Activated CD8-positive, alpha-beta memory T cell treated with anti-CD3 and anti-CD28 coated beads, Interleukin-2, amount 10 ng/mL, durations not matched to agents 7 days and 5 days (primary cell): ENCODE data around the gene RING1. TPM values are rescaled to one million over a fixed set of nuclear protein-coding genes. Genes with fewer than 3 reads are reported as not detected.
A peak's percentile ranks its signal among the peaks of the same experiment; 100 is the strongest.

Source experiments
- ATAC-seq: fragments of 150-1000 bp; cut with Tn5 transposase; one replicate; pipeline ENCODE4 v1.10.0; 2021; ENCODE audit warnings: moderate library complexity
- CTCF ChIA-PET: fragments of 350-600 bp; sonication (Branson Sonifier 250); formaldehyde crosslinking; loops from one replicate; lab custom pipeline; 2021; ENCODE audit warnings: antibody characterized with exemption; lab: Charles Lee
- DNase-seq: peaks from one replicate; pipeline ENCODE4 v3.0.0-alpha.2; 2020
- H3K27ac Mint-ChIP-seq: one replicate; pipeline ENCODE4 v1.8.0; 2021; ENCODE audit warnings: mild to moderate bottlenecking, mixed read lengths
- H3K27me3 Mint-ChIP-seq: one replicate; pipeline ENCODE4 v1.8.0; 2021; ENCODE audit warnings: mixed read lengths
- H3K36me3 Mint-ChIP-seq: one replicate; pipeline ENCODE4 v1.8.0; 2021; ENCODE audit warnings: mild to moderate bottlenecking, mixed read lengths
- H3K4me1 Mint-ChIP-seq: one replicate; pipeline ENCODE4 v1.8.0; 2021; ENCODE audit warnings: mixed read lengths
- H3K4me3 Mint-ChIP-seq: one replicate; pipeline ENCODE4 v1.8.0; 2021; ENCODE audit warnings: mild to moderate bottlenecking, moderate library complexity, mixed read lengths
- H3K9me3 Mint-ChIP-seq: one replicate; pipeline ENCODE4 v1.8.0; 2022; ENCODE audit warnings: low read depth, mixed read lengths
- total RNA-seq, 2 experiments: library from RNA; stranded (reverse); gene quantifications; one replicate each; pipeline ENCODE4 v1.2.3, GENCODE V29; 2021

Gene RING1
- 10 to 100 TPM; 32.6 to 37.8 TPM for total RNA-seq

GRCh38 chr6:33208091-33208967 is at the start of gene RING1:
Gene RING1 (plus strand): TSS chr6:33208500. CDS start chr6:33208823, 323 bp downstream.
- Mint-ChIP-seq H3K27me3 (peaks cover 10% of the 10 kb centered on the region), H3K27ac (peak within 1 kb of the TSS; percentile 85), H3K4me1 (peaks cover 55% of the 10 kb centered on the region), H3K36me3 (peaks cover 20% of the 10 kb centered on the region), H3K4me3 (peak within 1 kb of the TSS; percentile 82), H3K9me3 (no peaks in the 10 kb centered on the region)
- CTCF ChIA-PET, result interaction anchor here (0.8 to 4.2 kb wide), 7 partner anchors 10 to 82 kb away, joined by 3 to 35 read pairs (median 7); partner anchors contain the start of genes RPS18 and VPS52
- ATAC-seq (peak; percentile 57), DNase-seq (peak; percentile 89)

GRCh38 chr6:33160096-33160495 is 48.2 kb upstream of the RING1 start:
- CTCF ChIA-PET, result interaction anchor here (0.8 to 10.0 kb wide), 6 partner anchors 9 to 88 kb away, joined by 3 to 108 read pairs (median 6); no protein-coding TSS in a partner anchor
- H3K9me3 Mint-ChIP-seq, result no peaks in the 10 kb centered on the region
- DNase-seq (no peak), ATAC-seq (no peak)
- H3K4me1 Mint-ChIP-seq, result peaks cover 16% of the 10 kb centered on the region
- no peak overlapping the region for H3K27ac Mint-ChIP-seq
- peaks cover 3% of the 10 kb centered on the region for H3K27me3 Mint-ChIP-seq
- H3K4me3 Mint-ChIP-seq, result no peak overlapping the region
- no peaks in the 10 kb centered on the region for H3K36me3 Mint-ChIP-seq

- Mint-ChIP-seq H3K4me1 (peaks cover 16% of the 10 kb centered on the region), H3K9me3 (no peaks in the 10 kb centered on the region), H3K36me3 (no peaks in the 10 kb centered on the region), H3K4me3 (peak overlapping the region; percentile 76), H3K27me3 (peaks cover 3% of the 10 kb centered on the region), H3K27ac (no peak overlapping the region)
- CTCF ChIA-PET, result interaction anchor here (0.8 to 10.0 kb wide), 22 partner anchors 10 to 270 kb away, joined by 3 to 108 read pairs (median 4); partner anchors contain the start of genes RING1 and RPS18
- ATAC-seq (no peak), DNase-seq (no peak)
Observed at GRCh38 chr6:33160728-33161344, 47.5 kb upstream of the RING1 start.

- DNase-seq, result peak; percentile 86
- Mint-ChIP-seq H3K4me1 (peaks cover 16% of the 10 kb centered on the region), H3K27me3 (peaks cover under 1% of the 10 kb centered on the region), H3K36me3 (no peaks in the 10 kb centered on the region), H3K27ac (peak overlapping the region; percentile 74), H3K4me3 (peak overlapping the region; percentile 76), H3K9me3 (no peaks in the 10 kb centered on the region)
- ATAC-seq, result peak; percentile 98
- CTCF ChIA-PET, result interaction anchor here (0.8 to 10.0 kb wide), 26 partner anchors 10 to 269 kb away, joined by 3 to 108 read pairs (median 4); partner anchors contain the start of genes HLA-DPB1, RING1 and RPS18
Observed at GRCh38 chr6:33161354-33162331, 46.7 kb upstream of the RING1 start.

- H3K9me3 Mint-ChIP-seq, result no peaks in the 10 kb centered on the region
- H3K4me3 Mint-ChIP-seq, result no peak overlapping the region
- CTCF ChIA-PET, result interaction anchor here (0.8 to 10.0 kb wide), 5 partner anchors 11 to 84 kb away, joined by 3 to 108 read pairs (median 3); no protein-coding TSS in a partner anchor
- H3K27me3 Mint-ChIP-seq, result no peaks in the 10 kb centered on the region
- peaks cover 16% of the 10 kb centered on the region for H3K4me1 Mint-ChIP-seq
- H3K27ac Mint-ChIP-seq, result no peak overlapping the region
- DNase-seq, result no peak
- no peaks in the 10 kb centered on the region for H3K36me3 Mint-ChIP-seq
- no peak for ATAC-seq
Observed at GRCh38 chr6:33163540-33163939, 44.8 kb upstream of the RING1 start.

- no peaks in the 10 kb centered on the region for H3K27me3 Mint-ChIP-seq
- H3K4me1 Mint-ChIP-seq, result peaks cover 16% of the 10 kb centered on the region
- ATAC-seq (no peak), DNase-seq (no peak)
- H3K36me3 Mint-ChIP-seq, result no peaks in the 10 kb centered on the region
- H3K9me3 Mint-ChIP-seq, result no peaks in the 10 kb centered on the region
- CTCF ChIA-PET, result interaction anchor here (0.6 to 10.0 kb wide), 5 partner anchors 10 to 296 kb away, joined by 3 to 108 read pairs (median 3); no protein-coding TSS in a partner anchor
- no peak overlapping the region for H3K27ac Mint-ChIP-seq
- no peak overlapping the region for H3K4me3 Mint-ChIP-seq
Observed at GRCh38 chr6:33164176-33164575, 44.1 kb upstream of the RING1 start.

- Mint-ChIP-seq H3K4me3 (no peak overlapping the region), H3K4me1 (peaks cover 16% of the 10 kb centered on the region), H3K9me3 (no peaks in the 10 kb centered on the region), H3K36me3 (no peaks in the 10 kb centered on the region), H3K27ac (no peak overlapping the region), H3K27me3 (no peaks in the 10 kb centered on the region)
- DNase-seq, result no peak
- no peak for ATAC-seq
- CTCF ChIA-PET, result interaction anchor here (0.6 to 10.0 kb wide), 4 partner anchors 9 to 297 kb away, joined by 3 to 108 read pairs (median 3); no protein-coding TSS in a partner anchor
Observed at GRCh38 chr6:33164665-33165373, 43.5 kb upstream of the RING1 start.

- DNase-seq (no peak), ATAC-seq (no peak)
- CTCF ChIA-PET, result no interaction called here
Observed at GRCh38 chr6:33165581-33166258, 42.6 kb upstream of the RING1 start.

GRCh38 chr6:33166363-33166762 is 41.9 kb upstream of the RING1 start:
- CTCF ChIA-PET, result no interaction called here
- no peaks in the 10 kb centered on the region for H3K9me3 Mint-ChIP-seq
- H3K36me3 Mint-ChIP-seq, result no peaks in the 10 kb centered on the region
- H3K4me1 Mint-ChIP-seq, result peaks cover 8% of the 10 kb centered on the region
- no peak overlapping the region for H3K4me3 Mint-ChIP-seq
- DNase-seq, result no peak
- ATAC-seq, result no peak
- no peaks in the 10 kb centered on the region for H3K27me3 Mint-ChIP-seq
- H3K27ac Mint-ChIP-seq, result no peak overlapping the region

More at GRCh38 chr6:33165581-33166258, 42.6 kb upstream of the RING1 start:
- Mint-ChIP-seq H3K4me1 (peaks cover 13% of the 10 kb centered on the region), H3K36me3 (no peaks in the 10 kb centered on the region), H3K27me3 (no peaks in the 10 kb centered on the region), H3K9me3 (no peaks in the 10 kb centered on the region), H3K4me3 (no peak overlapping the region), H3K27ac (no peak overlapping the region)

- ATAC-seq (no peak), DNase-seq (no peak)
- Mint-ChIP-seq H3K27me3 (no peaks in the 10 kb centered on the region), H3K4me1 (peaks cover 3% of the 10 kb centered on the region), H3K27ac (no peak overlapping the region), H3K4me3 (no peak overlapping the region), H3K36me3 (no peaks in the 10 kb centered on the region), H3K9me3 (no peaks in the 10 kb centered on the region)
- CTCF ChIA-PET, result no interaction called here
Observed at GRCh38 chr6:33166811-33167210, 41.5 kb upstream of the RING1 start.

- no peaks in the 10 kb centered on the region for H3K4me1 Mint-ChIP-seq
- H3K36me3 Mint-ChIP-seq, result no peaks in the 10 kb centered on the region
- H3K27ac Mint-ChIP-seq, result no peak overlapping the region
- DNase-seq (no peak), ATAC-seq (no peak)
- no peaks in the 10 kb centered on the region for H3K27me3 Mint-ChIP-seq
- CTCF ChIA-PET, result interaction anchor here (0.9 kb wide), 1 partner anchor 76 kb away, joined by 3 read pairs; no protein-coding TSS in a partner anchor
- H3K9me3 Mint-ChIP-seq, result no peaks in the 10 kb centered on the region
- no peak overlapping the region for H3K4me3 Mint-ChIP-seq
Observed at GRCh38 chr6:33167374-33168283, 40.7 kb upstream of the RING1 start.
